ENCODE data around the gene TGFBI. TPM values are rescaled to one million over a fixed set of nuclear protein-coding genes. Genes with fewer than 3 reads are reported as not detected.

The TGFBI gene
- total RNA-seq, 1 donor from 2014 or later: 758 TPM

DNA sequence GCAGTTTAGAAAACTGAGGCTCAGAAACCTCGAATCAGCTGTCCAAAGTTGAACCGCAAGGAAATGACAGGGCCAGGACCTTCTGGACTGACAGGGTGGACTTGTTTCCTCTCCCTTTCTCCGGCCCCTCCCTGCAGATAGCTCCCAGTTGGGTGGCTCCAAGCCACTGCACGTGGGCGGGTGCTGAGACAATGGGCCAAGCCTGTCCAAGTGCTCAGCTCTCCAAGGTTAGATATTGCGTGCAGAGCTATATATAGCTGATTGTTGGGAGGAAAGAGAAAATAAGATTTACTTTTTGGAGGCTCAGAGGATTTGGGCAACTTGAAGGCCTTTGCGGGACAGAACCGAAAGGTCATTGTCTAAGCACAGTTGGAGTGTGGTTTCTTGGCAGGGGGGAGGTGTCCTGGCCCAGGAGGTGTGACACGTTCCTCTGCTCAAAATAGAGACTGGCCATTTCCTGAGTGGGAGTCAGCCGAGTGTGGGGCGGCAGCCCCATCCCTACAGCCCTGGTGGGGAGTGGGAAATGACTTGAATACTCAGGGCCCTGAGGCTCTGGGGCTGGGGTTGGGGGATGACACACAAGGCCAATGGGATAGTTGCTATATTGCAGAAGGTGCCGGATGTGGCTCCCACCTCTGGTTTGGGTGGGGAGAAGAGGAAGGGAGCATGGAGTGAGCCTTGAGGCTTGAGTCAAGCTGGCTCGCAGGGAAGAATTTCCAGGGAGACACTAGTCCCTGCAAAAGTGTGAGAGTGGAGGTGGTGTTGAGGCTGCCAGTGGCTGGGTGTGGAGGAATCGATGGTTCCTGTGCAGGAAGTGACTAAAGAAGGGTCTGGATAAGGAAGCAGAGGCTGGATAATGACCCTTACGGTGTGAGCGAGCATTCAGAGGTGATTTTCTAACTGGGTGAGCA lies 59.4 kb downstream of the TGFBI start:
- peak; percentile 76 for DNase-seq (ENCODE audit: low read depth)

GRCh38 chr5:136089791-136090190 lies 61.0 kb downstream of the TGFBI start:
- DNase-seq (ENCODE audit: low read depth): no peak

DNA sequence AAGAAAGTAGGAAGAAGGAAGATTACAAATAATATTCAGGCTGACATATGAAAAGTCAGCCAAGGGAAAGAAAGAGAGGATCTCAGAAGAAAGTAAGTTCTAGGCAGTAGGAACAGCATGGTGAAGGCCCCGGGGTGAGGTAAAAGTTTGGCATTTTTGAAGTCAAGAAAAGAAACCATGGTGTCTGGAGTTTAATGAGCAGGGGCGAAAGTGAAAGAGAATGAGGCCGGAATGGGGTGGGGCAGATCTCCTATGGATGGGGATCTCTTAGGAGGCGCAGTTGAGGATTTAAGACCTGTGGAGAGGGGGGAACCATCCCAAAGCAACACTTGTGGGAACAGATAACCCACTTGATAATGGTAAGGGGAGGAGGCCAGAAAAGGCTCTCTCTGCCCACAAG lies 61.5 kb downstream of the TGFBI start:
- DNase-seq (ENCODE audit: low read depth): no peak

GRCh38 chr5:136094189-136094912 lies 65.6 kb downstream of the TGFBI start:
- DNase-seq (ENCODE audit: low read depth): no peak

GRCh38 chr5:136094913-136095641 lies 66.3 kb downstream of the TGFBI start:
- DNase-seq (ENCODE audit: low read depth): no peak

- DNase-seq (ENCODE audit: low read depth): no peak
Measured at GRCh38 chr5:136098176-136098575, 69.4 kb downstream of the TGFBI start.

DNA sequence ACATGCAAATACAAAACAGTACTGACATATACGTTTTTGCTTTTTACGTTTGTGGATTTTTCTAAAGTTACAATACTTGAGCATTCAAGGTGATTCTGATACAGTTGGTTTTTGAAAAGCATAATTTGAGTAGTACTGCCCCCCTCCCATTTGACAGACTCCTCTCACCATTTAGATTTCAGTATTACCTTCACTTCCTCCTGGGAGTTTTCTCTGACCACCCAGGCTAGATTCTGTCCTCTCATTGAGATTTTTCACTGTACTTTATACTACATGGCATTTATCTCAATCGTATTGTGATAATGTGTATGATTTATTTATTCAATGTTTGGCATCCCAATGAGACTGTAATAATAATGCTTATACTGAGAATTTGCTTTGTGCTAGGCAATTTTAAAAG lies 71.1 kb downstream of the TGFBI start:
- no peak for DNase-seq (ENCODE audit: low read depth)

GRCh38 chr5:136101884-136102283 lies 73.1 kb downstream of the TGFBI start:
- no peak for DNase-seq (ENCODE audit: low read depth)

DNA sequence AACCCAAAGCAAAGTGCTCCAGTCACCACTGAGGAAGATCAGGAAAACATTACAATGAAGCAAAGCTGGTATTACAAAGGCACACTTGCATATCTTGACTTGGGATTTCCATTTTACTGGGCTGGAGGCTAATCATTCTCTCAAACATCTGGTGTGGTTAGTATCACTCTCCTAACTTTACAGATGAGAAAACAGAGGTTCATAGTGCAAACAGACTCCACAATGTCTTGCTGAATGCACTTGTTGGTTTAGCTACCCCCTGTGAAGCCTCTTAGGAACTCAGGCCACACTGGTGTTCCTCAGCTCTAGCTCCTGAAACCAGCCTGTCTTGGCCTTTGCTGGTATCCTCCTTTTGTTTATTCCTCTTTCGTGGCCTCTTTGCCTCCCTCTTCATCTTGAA lies 74.3 kb downstream of the TGFBI start:
- no peak for DNase-seq (ENCODE audit: low read depth)

DNA sequence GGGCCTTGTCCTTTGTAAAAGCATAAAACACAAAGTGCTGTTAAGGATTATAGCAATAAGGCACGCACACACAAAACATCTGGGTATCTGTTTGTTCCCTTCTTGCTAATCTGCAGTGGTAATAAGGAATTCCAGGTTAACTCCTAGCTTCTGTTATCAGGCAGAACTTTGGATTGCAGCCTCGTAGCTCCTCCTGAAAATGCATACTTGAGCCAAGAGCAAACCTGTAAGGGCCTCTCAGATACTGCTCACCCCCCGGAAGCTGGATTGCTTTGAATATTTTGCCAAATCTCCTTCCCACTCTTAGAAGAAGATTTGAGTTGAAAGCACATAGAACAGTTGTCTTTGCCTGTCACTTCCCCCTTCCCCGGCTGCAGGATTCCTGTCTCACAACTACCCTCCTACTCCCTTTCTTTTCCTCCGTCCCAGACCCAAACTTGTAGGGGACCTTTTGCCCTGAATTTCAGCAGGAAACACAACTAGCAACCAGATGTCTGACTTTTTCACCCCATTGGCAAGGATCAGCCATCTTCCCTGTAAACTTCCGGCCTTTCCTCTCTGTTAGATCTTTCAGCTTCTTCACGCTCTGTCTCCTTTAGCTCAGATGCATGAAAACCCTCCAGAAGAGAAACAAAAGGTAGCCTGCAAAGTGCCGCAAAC lies 75.6 kb downstream of the TGFBI start:
- DNase-seq (ENCODE audit: low read depth): no peak

- DNase-seq (ENCODE audit: low read depth): no peak
Measured at GRCh38 chr5:136106351-136107031, 77.7 kb downstream of the TGFBI start.

- no peak for DNase-seq (ENCODE audit: low read depth)
Measured at GRCh38 chr5:136108180-136108611, 79.4 kb downstream of the TGFBI start.

- DNase-seq (ENCODE audit: low read depth): no peak
Measured at GRCh38 chr5:136108766-136109165, 80.0 kb downstream of the TGFBI start.

DNA sequence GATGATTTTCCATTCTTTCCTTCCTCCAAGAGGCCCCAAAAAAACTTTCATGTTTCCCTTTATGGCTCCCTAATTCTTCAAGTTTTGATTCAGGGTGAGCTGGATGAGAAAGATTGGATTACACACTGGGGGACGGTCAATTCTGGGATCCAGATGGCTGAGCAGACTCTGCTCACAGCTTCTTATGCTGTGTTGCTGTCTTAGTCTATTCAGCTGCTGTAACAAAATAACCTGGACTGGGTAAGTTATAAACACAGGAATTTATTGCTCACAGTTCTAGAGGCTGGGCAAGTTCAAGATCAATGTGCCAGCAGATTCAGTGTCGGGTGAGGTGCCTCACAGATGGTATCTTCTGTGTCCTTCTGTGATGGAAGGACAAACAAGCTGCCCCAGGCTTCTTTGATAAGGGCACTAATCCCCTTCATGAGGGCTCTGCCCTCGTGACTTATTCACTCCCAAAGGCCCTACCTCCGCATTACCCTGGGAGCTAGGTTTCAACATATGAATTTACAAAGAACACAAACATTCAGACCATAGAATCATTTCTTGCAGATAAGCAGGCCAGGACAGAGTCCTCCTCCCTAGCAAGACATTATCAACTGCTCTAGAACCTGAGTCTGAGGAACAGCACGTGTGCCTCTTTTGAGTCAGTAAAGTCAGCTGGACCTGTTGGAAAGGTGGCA lies 80.8 kb downstream of the TGFBI start:
- DNase-seq (ENCODE audit: low read depth): no peak

Other genes starting within 250 kb of the TGFBI start
- not detected in 2 replicates for gene SLC25A48, start 194.3 kb upstream of the TGFBI start, total RNA-seq
- gene IL9, start 133.1 kb upstream of the TGFBI start, total RNA-seq: not detected in 2 replicates
- not detected in 2 replicates for gene LECT2, start 74.0 kb upstream of the TGFBI start, total RNA-seq
- 54.3 and 54.4 TPM in 2 replicates for gene SMAD5, start 103.9 kb downstream of the TGFBI start, total RNA-seq
- gene SMIM32, start 164.2 kb downstream of the TGFBI start, total RNA-seq: not detected in 2 replicates

All from myocyte (in vitro differentiated cells).